ENCODE measurements around the gene PRTN3. TPM values are rescaled to one million over a fixed set of nuclear protein-coding genes. Genes with fewer than 3 reads are reported as not detected.
A peak's percentile ranks its signal among the peaks of the same experiment; 100 is the strongest.
"Not testable (repeated sequence)": the region's sequence is repeated elsewhere in the genome, so short reads cannot be mapped to it uniquely, and the experiment has no call there.

Gene PRTN3
- total RNA-seq, 2 experiments from 2014 or later = not detected

GRCh38 chr19:825897-826644 lies 14.7 kb upstream of the PRTN3 start:
- ATAC-seq (no peak), DNase-seq (no peak)
- ChIA-PET POLR2A (no interaction called here), CTCF (no interaction called here)
- H3K36me3 Mint-ChIP-seq (ENCODE audit: low read depth) = no peaks in the 10 kb centered on the region
- no peaks in the 10 kb centered on the region for H3K4me1 Mint-ChIP-seq (ENCODE audit: low read depth)
- no peak overlapping the region for H3K4me3 Mint-ChIP-seq
- H3K27me3 Mint-ChIP-seq (ENCODE audit: low read depth) = peaks cover 9% of the 10 kb centered on the region
- no peaks in the 10 kb centered on the region for H3K9me3 Mint-ChIP-seq (ENCODE audit: insufficient read depth)
- no peak overlapping the region for H3K27ac Mint-ChIP-seq

GRCh38 chr19:827314-827709 lies 13.5 kb upstream of the PRTN3 start:
- Mint-ChIP-seq H3K27ac (no peak overlapping the region), H3K36me3 (ENCODE audit: low read depth) (no peaks in the 10 kb centered on the region), H3K27me3 (ENCODE audit: low read depth) (peaks cover 9% of the 10 kb centered on the region), H3K4me1 (ENCODE audit: low read depth) (no peaks in the 10 kb centered on the region), H3K4me3 (no peak overlapping the region), H3K9me3 (ENCODE audit: insufficient read depth) (no peaks in the 10 kb centered on the region)
- POLR2A ChIA-PET = no interaction called here
- ATAC-seq (no peak), DNase-seq (no peak)
- CTCF ChIA-PET = no interaction called here

GRCh38 chr19:827710-828321 lies 13.0 kb upstream of the PRTN3 start, which contains the start of gene AZU1:
TSS of gene AZU1 (plus strand) at chr19:827837. CDS start at chr19:827847, 10 bp downstream.
- Mint-ChIP-seq H3K36me3 (ENCODE audit: low read depth) (no peaks in the 10 kb centered on the region), H3K9me3 (ENCODE audit: insufficient read depth) (no peaks in the 10 kb centered on the region), H3K27me3 (ENCODE audit: low read depth) (peaks cover 6% of the 10 kb centered on the region), H3K4me1 (ENCODE audit: low read depth) (no peaks in the 10 kb centered on the region), H3K27ac (no peak within 1 kb of the TSS), H3K4me3 (no peak within 1 kb of the TSS)
- ChIA-PET CTCF (no interaction called here), POLR2A (no interaction called here)
- no peak for ATAC-seq
- DNase-seq = no peak

- no peak for ATAC-seq
- CTCF ChIA-PET = no interaction called here
- Mint-ChIP-seq H3K4me3 (no peak overlapping the region), H3K4me1 (ENCODE audit: low read depth) (no peaks in the 10 kb centered on the region), H3K36me3 (ENCODE audit: low read depth) (no peaks in the 10 kb centered on the region), H3K9me3 (ENCODE audit: insufficient read depth) (no peaks in the 10 kb centered on the region), H3K27ac (no peak overlapping the region), H3K27me3 (ENCODE audit: low read depth) (no peaks in the 10 kb centered on the region)
- no peak for DNase-seq
- POLR2A ChIA-PET = no interaction called here
Observed at GRCh38 chr19:829129-829758, 11.6 kb upstream of the PRTN3 start.

- H3K27me3 Mint-ChIP-seq (ENCODE audit: low read depth) = peaks cover 3% of the 10 kb centered on the region
- H3K9me3 Mint-ChIP-seq (ENCODE audit: insufficient read depth) = no peaks in the 10 kb centered on the region
- DNase-seq (no peak), ATAC-seq (no peak)
- no peak overlapping the region for H3K4me3 Mint-ChIP-seq
- no peaks in the 10 kb centered on the region for H3K4me1 Mint-ChIP-seq (ENCODE audit: low read depth)
- CTCF ChIA-PET = no interaction called here
- POLR2A ChIA-PET = no interaction called here
- H3K27ac Mint-ChIP-seq = no peak overlapping the region
- H3K36me3 Mint-ChIP-seq (ENCODE audit: low read depth) = no peaks in the 10 kb centered on the region
Observed at GRCh38 chr19:831407-832369, 9.1 kb upstream of the PRTN3 start.

- DNase-seq (no peak), ATAC-seq (no peak)
- ChIA-PET CTCF (no interaction called here), POLR2A (no interaction called here)
- no peak overlapping the region for H3K4me3 Mint-ChIP-seq
- H3K27ac Mint-ChIP-seq = no peak overlapping the region
- peaks cover 3% of the 10 kb centered on the region for H3K27me3 Mint-ChIP-seq (ENCODE audit: low read depth)
- no peaks in the 10 kb centered on the region for H3K4me1 Mint-ChIP-seq (ENCODE audit: low read depth)
- no peaks in the 10 kb centered on the region for H3K36me3 Mint-ChIP-seq (ENCODE audit: low read depth)
- H3K9me3 Mint-ChIP-seq (ENCODE audit: insufficient read depth) = no peaks in the 10 kb centered on the region
Observed at GRCh38 chr19:834216-834615, 6.6 kb upstream of the PRTN3 start.

- Mint-ChIP-seq H3K27ac (no peak overlapping the region), H3K4me3 (no peak overlapping the region), H3K4me1 (ENCODE audit: low read depth) (no peaks in the 10 kb centered on the region), H3K9me3 (ENCODE audit: insufficient read depth) (no peaks in the 10 kb centered on the region), H3K27me3 (ENCODE audit: low read depth) (peaks cover 3% of the 10 kb centered on the region), H3K36me3 (ENCODE audit: low read depth) (no peaks in the 10 kb centered on the region)
- ChIA-PET CTCF (no interaction called here), POLR2A (no interaction called here)
- DNase-seq (no peak), ATAC-seq (no peak)
Observed at GRCh38 chr19:835210-835810, 5.5 kb upstream of the PRTN3 start.

- CTCF ChIA-PET; H3K4me1 Mint-ChIP-seq (ENCODE audit: low read depth); H3K4me3 Mint-ChIP-seq; DNase-seq; H3K36me3 Mint-ChIP-seq (ENCODE audit: low read depth); H3K27ac Mint-ChIP-seq; ATAC-seq; H3K9me3 Mint-ChIP-seq (ENCODE audit: insufficient read depth): not testable (repeated sequence)
- POLR2A ChIA-PET = interaction anchor here (0.7 kb wide), 2 partner anchors 67 to 378 kb away, joined by 3 to 4 read pairs; no protein-coding TSS in a partner anchor
- H3K27me3 Mint-ChIP-seq (ENCODE audit: low read depth) = peaks cover 18% of the 10 kb centered on the region
Observed at GRCh38 chr19:842802-843179, 2.0 kb downstream of the PRTN3 start.

GRCh38 chr19:843180-843835 lies 2.5 kb downstream of the PRTN3 start:
- Mint-ChIP-seq H3K27ac (no peak overlapping the region), H3K36me3 (ENCODE audit: low read depth) (no peaks in the 10 kb centered on the region), H3K27me3 (ENCODE audit: low read depth) (peaks cover 18% of the 10 kb centered on the region), H3K4me3 (no peak overlapping the region), H3K4me1 (ENCODE audit: low read depth) (peaks cover 4% of the 10 kb centered on the region), H3K9me3 (ENCODE audit: insufficient read depth) (no peaks in the 10 kb centered on the region)
- ChIA-PET POLR2A (interaction anchor here (0.7 kb wide), 1 partner anchor 66 kb away, joined by 3 read pairs; no protein-coding TSS in a partner anchor), CTCF (no interaction called here)
- no peak for DNase-seq
- peak; percentile 23 for ATAC-seq

- no peak overlapping the region for H3K27ac Mint-ChIP-seq
- CTCF ChIA-PET = no interaction called here
- H3K4me3 Mint-ChIP-seq = no peak overlapping the region
- ATAC-seq (no peak), DNase-seq (no peak)
- peaks cover 4% of the 10 kb centered on the region for H3K4me1 Mint-ChIP-seq (ENCODE audit: low read depth)
- no peaks in the 10 kb centered on the region for H3K9me3 Mint-ChIP-seq (ENCODE audit: insufficient read depth)
- H3K36me3 Mint-ChIP-seq (ENCODE audit: low read depth) = no peaks in the 10 kb centered on the region
- peaks cover 18% of the 10 kb centered on the region for H3K27me3 Mint-ChIP-seq (ENCODE audit: low read depth)
- POLR2A ChIA-PET = no interaction called here
Observed at GRCh38 chr19:843836-844545, 3.2 kb downstream of the PRTN3 start.

- peaks cover 4% of the 10 kb centered on the region for H3K4me1 Mint-ChIP-seq (ENCODE audit: low read depth)
Observed at GRCh38 chr19:844546-844971, 3.8 kb downstream of the PRTN3 start.

More at GRCh38 chr19:844546-844971, 3.8 kb downstream of the PRTN3 start:
- H3K36me3 Mint-ChIP-seq (ENCODE audit: low read depth) = no peaks in the 10 kb centered on the region
- H3K9me3 Mint-ChIP-seq (ENCODE audit: insufficient read depth) = no peaks in the 10 kb centered on the region
- no peak overlapping the region for H3K27ac Mint-ChIP-seq
- no peak overlapping the region for H3K4me3 Mint-ChIP-seq
- CTCF ChIA-PET = no interaction called here
- ATAC-seq (peak; percentile 28), DNase-seq (peak; percentile 41)
- POLR2A ChIA-PET = no interaction called here
- peaks cover 18% of the 10 kb centered on the region for H3K27me3 Mint-ChIP-seq (ENCODE audit: low read depth)

Data from activated CD8-positive, alpha-beta T cell treated with anti-CD3 and anti-CD28 coated beads, Interleukin-2, amount 10 ng/mL, durations not matched to agents 7 days and 5 days (primary cell).